ENCODE data around the gene LHFPL3.
"Not testable (repeated sequence)": the region's sequence is repeated elsewhere in the genome, so short reads cannot be mapped to it uniquely, and the experiment has no call there.

Gene LHFPL3

DNA sequence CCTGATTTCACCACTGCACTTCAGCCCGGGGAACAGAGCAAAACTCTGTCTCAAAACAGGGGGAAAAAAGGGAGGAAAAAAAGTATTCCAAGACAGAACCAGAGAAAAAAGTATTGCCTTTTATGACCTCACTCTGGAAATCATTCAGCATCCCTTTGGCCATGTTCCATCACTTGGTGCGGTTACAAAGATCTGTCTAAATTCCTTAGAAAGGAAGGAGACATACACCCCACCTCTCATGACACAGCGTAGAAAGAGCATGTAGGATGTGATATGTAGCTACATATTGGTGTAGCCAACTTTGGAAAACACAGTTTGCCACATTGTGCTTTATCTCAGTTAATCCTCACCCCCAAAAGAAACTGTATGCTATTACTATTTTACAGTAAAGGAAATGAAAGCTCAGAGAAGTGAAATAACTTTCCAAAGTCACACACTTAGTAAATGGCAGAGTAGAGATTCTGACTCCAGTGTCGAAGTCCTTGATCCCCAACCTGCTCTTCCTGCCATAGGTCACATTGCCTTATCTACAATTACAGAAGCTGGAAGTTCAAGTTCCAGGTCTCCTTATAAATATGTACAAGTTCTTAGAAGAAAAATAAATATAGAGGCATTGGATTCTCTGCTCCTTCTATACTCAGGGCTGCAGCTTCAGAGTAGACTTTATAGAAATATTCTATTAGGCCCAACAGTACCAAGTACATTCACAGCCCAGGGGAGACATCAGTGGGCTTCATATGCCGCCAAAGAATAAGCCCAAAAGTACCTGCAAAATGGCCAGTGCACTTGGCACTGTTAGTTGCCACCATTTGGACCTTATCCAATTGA is 594.0 kb downstream of the LHFPL3 start:
- Histone ChIP-seq H3K23ac (ENCODE audit: low read length in 2 of 2) (no peak overlapping the region), H4K91ac (ENCODE audit: low read length) (no peak overlapping the region), H3K14ac (ENCODE audit: low read length in 2 of 2) (no peak overlapping the region), H3K4me2 (ENCODE audit: low read length, poor library complexity, severe bottlenecking) (no peak overlapping the region), H4K8ac (ENCODE audit: low read length) (no peak overlapping the region), H3K9me3 (ENCODE audit: control insufficient read depth, low read length) (no peaks in the 10 kb centered on the region), H3K36me3 (ENCODE audit: control insufficient read depth in 1 of 2, insufficient read depth in 2 of 2, low read depth in 1 of 2, low read length in 2 of 2) (no peaks in the 10 kb centered on the region), H3K18ac (ENCODE audit: low read depth in 1 of 2, low read length in 2 of 2) (no peak overlapping the region), H3K4ac (ENCODE audit: low read depth in 1 of 2, low read length in 2 of 2) (no peak overlapping the region), H3K4me3 (ENCODE audit: insufficient read depth in 1 of 2, low read depth in 1 of 2, low read length in 2 of 2) (peak overlapping the region in 1 of 2 experiments; percentile 16), H2BK5ac (ENCODE audit: low read depth, low read length, poor library complexity, severe bottlenecking) (no peak overlapping the region), H3K27ac (ENCODE audit: low read length, poor library complexity, severe bottlenecking) (no peak overlapping the region), H2AK5ac (ENCODE audit: low read length, severe bottlenecking) (no peak overlapping the region), H3K79me1 (replicated peaks; ENCODE audit: low read length, poor library complexity, severe bottlenecking) (peaks cover 1% of the 10 kb centered on the region), H2BK12ac (ENCODE audit: low read length in 2 of 2) (no peak overlapping the region), H3K27me3 (ENCODE audit: control insufficient read depth in 1 of 2, insufficient read depth in 1 of 2, low read length in 2 of 2) (peaks cover 0 to 4% of the 10 kb centered on the region in 2 experiments), H2AFZ (ENCODE audit: low read depth, low read length) (no peak overlapping the region), H2BK15ac (ENCODE audit: low read depth, poor library complexity, severe bottlenecking) (no peak overlapping the region), H3K9ac (ENCODE audit: low read length) (peak overlapping the region; percentile 65), H3K4me1 (ENCODE audit: control insufficient read depth, insufficient read depth, low read depth, low read length) (peaks cover 11% of the 10 kb centered on the region), H2BK120ac (ENCODE audit: low read depth, low read length) (no peak overlapping the region)
- 65% methylated on average over 3 of the region's 5 CpGs for WGBS
- DNase-seq, result no peak

DNA sequence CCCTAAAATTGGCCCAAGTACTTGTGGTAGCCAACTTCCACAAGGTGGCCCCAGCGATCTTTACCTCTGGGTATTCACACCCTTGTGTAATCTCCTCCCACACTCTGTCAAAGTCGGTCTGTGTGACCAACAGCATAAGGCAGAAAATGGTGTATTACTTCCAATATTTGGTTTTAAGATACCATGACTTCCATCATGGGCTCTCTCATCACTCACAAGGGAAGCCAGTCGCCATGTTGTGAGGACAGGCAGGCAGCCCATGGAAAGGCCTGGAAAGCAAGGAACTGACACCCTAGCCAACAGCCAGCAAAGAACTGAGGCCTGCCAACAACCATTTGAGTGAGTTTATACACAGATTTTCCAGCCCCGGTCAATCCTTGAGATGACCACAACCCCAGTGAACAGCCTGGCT is 594.6 kb downstream of the LHFPL3 start:
- Histone ChIP-seq H3K9me3 (ENCODE audit: control insufficient read depth, low read length) (no peaks in the 10 kb centered on the region), H3K14ac (ENCODE audit: low read length in 2 of 2) (no peak overlapping the region), H3K4me1 (ENCODE audit: control insufficient read depth, insufficient read depth, low read depth, low read length) (peaks cover 12% of the 10 kb centered on the region), H3K4ac (ENCODE audit: low read depth in 1 of 2, low read length in 2 of 2) (peak overlapping the region in 1 of 2 experiments; percentile 28), H2AFZ (ENCODE audit: low read depth, low read length) (peak overlapping the region; percentile 60), H3K23ac (ENCODE audit: low read length in 2 of 2) (no peak overlapping the region), H4K8ac (ENCODE audit: low read length) (peak overlapping the region; percentile 76), H3K18ac (ENCODE audit: low read depth in 1 of 2, low read length in 2 of 2) (peak overlapping the region in 1 of 2 experiments; percentile 73), H3K79me1 (replicated peaks; ENCODE audit: low read length, poor library complexity, severe bottlenecking) (peaks cover 1% of the 10 kb centered on the region), H2BK120ac (ENCODE audit: low read depth, low read length) (no peak overlapping the region), H4K91ac (ENCODE audit: low read length) (peak overlapping the region; percentile 61), H2BK15ac (ENCODE audit: low read depth, poor library complexity, severe bottlenecking) (peak overlapping the region; percentile 57), H2BK12ac (ENCODE audit: low read length in 2 of 2) (peak overlapping the region; percentile 32 to 37), H3K27me3 (ENCODE audit: control insufficient read depth in 1 of 2, insufficient read depth in 1 of 2, low read length in 2 of 2) (no peaks in the 10 kb centered on the region), H2BK5ac (ENCODE audit: low read depth, low read length, poor library complexity, severe bottlenecking) (no peak overlapping the region), H3K9ac (ENCODE audit: low read length) (peak overlapping the region; percentile 76), H3K4me2 (ENCODE audit: low read length, poor library complexity, severe bottlenecking) (no peak overlapping the region), H3K27ac (ENCODE audit: low read length, poor library complexity, severe bottlenecking) (no peak overlapping the region), H3K36me3 (ENCODE audit: control insufficient read depth in 1 of 2, insufficient read depth in 2 of 2, low read depth in 1 of 2, low read length in 2 of 2) (no peaks in the 10 kb centered on the region), H3K4me3 (ENCODE audit: insufficient read depth in 1 of 2, low read depth in 1 of 2, low read length in 2 of 2) (no peak overlapping the region), H2AK5ac (ENCODE audit: low read length, severe bottlenecking) (peak overlapping the region; percentile 53)
- 28% methylated on average over 2 of the region's 4 CpGs for WGBS
- peak; percentile 84 for DNase-seq

GRCh38 chr7:104926189-104926588 is 597.8 kb downstream of the LHFPL3 start:
- H2AK5ac ChIP-seq (ENCODE audit: low read length, severe bottlenecking); H3K4ac ChIP-seq (ENCODE audit: low read depth in 1 of 2, low read length in 2 of 2); H3K27me3 ChIP-seq (ENCODE audit: control insufficient read depth in 1 of 2, insufficient read depth in 1 of 2, low read length in 2 of 2); H3K18ac ChIP-seq (ENCODE audit: low read depth in 1 of 2, low read length in 2 of 2); H2BK5ac ChIP-seq (ENCODE audit: low read depth, low read length, poor library complexity, severe bottlenecking); H3K27ac ChIP-seq (ENCODE audit: low read length, poor library complexity, severe bottlenecking); H2BK12ac ChIP-seq (ENCODE audit: low read length in 2 of 2); DNase-seq; H3K79me1 ChIP-seq (replicated peaks; ENCODE audit: low read length, poor library complexity, severe bottlenecking); H2AFZ ChIP-seq (ENCODE audit: low read depth, low read length); H4K8ac ChIP-seq (ENCODE audit: low read length); H2BK15ac ChIP-seq (ENCODE audit: low read depth, poor library complexity, severe bottlenecking); H3K9ac ChIP-seq (ENCODE audit: low read length); H3K14ac ChIP-seq (ENCODE audit: low read length in 2 of 2); H3K9me3 ChIP-seq (ENCODE audit: control insufficient read depth, low read length); H3K4me3 ChIP-seq (ENCODE audit: insufficient read depth in 1 of 2, low read depth in 1 of 2, low read length in 2 of 2); H3K36me3 ChIP-seq (ENCODE audit: control insufficient read depth in 1 of 2, insufficient read depth in 2 of 2, low read depth in 1 of 2, low read length in 2 of 2); H4K91ac ChIP-seq (ENCODE audit: low read length); H2BK120ac ChIP-seq (ENCODE audit: low read depth, low read length); H3K23ac ChIP-seq (ENCODE audit: low read length in 2 of 2): not testable (repeated sequence)
- WGBS, result 93% methylated on average over 4 of the region's 5 CpGs
- Histone ChIP-seq H3K4me2 (ENCODE audit: low read length, poor library complexity, severe bottlenecking) (peak overlapping the region; percentile 16), H3K4me1 (ENCODE audit: control insufficient read depth, insufficient read depth, low read depth, low read length) (peaks cover 17% of the 10 kb centered on the region)

DNA sequence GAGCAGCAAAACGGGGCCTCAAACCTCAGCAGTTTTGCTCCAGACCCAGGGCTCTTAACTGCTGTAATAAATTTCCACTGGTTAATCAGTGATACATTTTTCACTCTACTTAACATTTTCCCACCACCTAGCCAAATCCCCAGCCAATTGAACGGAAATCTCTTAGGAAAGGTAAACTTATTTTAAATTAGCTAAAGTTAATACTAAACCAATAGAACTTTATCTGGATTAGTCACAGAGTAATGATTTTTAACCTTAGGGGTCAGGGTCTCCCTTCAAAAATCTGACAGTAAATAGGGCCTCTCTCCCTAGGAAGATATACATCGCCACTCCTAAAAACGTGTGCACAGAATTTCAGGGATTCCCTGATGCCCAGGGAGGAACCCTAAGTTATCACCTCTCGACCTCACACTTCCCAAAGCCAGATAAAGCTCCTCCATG is 598.2 kb downstream of the LHFPL3 start:
- Histone ChIP-seq H2BK12ac (ENCODE audit: low read length in 2 of 2) (no peak overlapping the region), H3K79me1 (replicated peaks; ENCODE audit: low read length, poor library complexity, severe bottlenecking) (no peaks in the 10 kb centered on the region), H3K27me3 (ENCODE audit: control insufficient read depth in 1 of 2, insufficient read depth in 1 of 2, low read length in 2 of 2) (no peaks in the 10 kb centered on the region), H2AK5ac (ENCODE audit: low read length, severe bottlenecking) (no peak overlapping the region), H4K8ac (ENCODE audit: low read length) (no peak overlapping the region), H4K91ac (ENCODE audit: low read length) (no peak overlapping the region), H2BK120ac (ENCODE audit: low read depth, low read length) (no peak overlapping the region), H3K9me3 (ENCODE audit: control insufficient read depth, low read length) (no peaks in the 10 kb centered on the region), H2AFZ (ENCODE audit: low read depth, low read length) (no peak overlapping the region), H3K9ac (ENCODE audit: low read length) (no peak overlapping the region), H3K27ac (ENCODE audit: low read length, poor library complexity, severe bottlenecking) (peak overlapping the region; percentile 63), H3K4me1 (ENCODE audit: control insufficient read depth, insufficient read depth, low read depth, low read length) (peaks cover 20% of the 10 kb centered on the region), H3K4me3 (ENCODE audit: insufficient read depth in 1 of 2, low read depth in 1 of 2, low read length in 2 of 2) (no peak overlapping the region), H3K4me2 (ENCODE audit: low read length, poor library complexity, severe bottlenecking) (peak overlapping the region; percentile 16), H3K14ac (ENCODE audit: low read length in 2 of 2) (no peak overlapping the region), H2BK15ac (ENCODE audit: low read depth, poor library complexity, severe bottlenecking) (no peak overlapping the region), H3K18ac (ENCODE audit: low read depth in 1 of 2, low read length in 2 of 2) (no peak overlapping the region), H2BK5ac (ENCODE audit: low read depth, low read length, poor library complexity, severe bottlenecking) (no peak overlapping the region), H3K36me3 (ENCODE audit: control insufficient read depth in 1 of 2, insufficient read depth in 2 of 2, low read depth in 1 of 2, low read length in 2 of 2) (no peaks in the 10 kb centered on the region), H3K23ac (ENCODE audit: low read length in 2 of 2) (no peak overlapping the region), H3K4ac (ENCODE audit: low read depth in 1 of 2, low read length in 2 of 2) (no peak overlapping the region)
- no peak for DNase-seq
- WGBS, result 61% methylated on average over 4 of the region's 5 CpGs
